HG03378 (cell line): Measurements from ENCODE around the gene NPEPL1.
"Not testable (repeated sequence)": the region's sequence is repeated elsewhere in the genome, so short reads cannot be mapped to it uniquely, and the experiment has no call there.

ENCODE experiments used
- ATAC-seq: cut with Tn5 transposase; IDR thresholded peaks from one replicate; pipeline ENCODE4 v1.9.1; 2021; ENCODE audit warnings: mild to moderate bottlenecking, moderate library complexity; ENCODE audit not compliant: unreplicated experiment

Gene NPEPL1

DNA sequence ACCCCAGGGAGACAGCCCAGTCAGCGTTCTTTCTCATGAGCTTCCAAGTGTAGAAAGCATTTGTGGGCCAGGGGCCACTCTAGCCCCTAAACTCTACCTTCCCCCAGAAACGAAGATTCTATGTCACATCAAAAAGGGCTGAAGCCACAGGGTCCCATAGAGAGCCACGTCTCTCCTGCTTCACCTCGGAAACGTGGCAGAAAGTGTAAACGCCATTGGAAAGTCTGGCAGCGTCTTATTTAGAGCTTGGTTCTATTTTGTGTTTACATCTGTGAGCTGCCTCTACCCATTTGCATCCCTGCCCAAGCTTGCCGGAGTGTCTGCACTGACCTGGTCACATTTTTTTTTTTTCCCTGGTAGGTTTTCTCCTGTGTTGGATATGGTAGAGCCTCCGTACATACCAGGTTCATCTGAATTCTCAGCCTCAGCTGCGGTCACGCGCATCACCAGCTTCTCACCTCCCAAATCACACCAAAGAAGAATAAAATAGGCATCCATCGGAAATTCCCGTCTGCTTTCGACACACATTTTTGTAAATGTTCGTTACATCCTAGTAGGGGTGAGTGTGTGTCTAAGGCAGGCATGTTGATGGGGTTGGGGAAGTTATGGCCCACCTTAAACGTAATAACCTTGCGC, 62.6 kb downstream of the NPEPL1 start:
- ATAC-seq, result no peak

DNA sequence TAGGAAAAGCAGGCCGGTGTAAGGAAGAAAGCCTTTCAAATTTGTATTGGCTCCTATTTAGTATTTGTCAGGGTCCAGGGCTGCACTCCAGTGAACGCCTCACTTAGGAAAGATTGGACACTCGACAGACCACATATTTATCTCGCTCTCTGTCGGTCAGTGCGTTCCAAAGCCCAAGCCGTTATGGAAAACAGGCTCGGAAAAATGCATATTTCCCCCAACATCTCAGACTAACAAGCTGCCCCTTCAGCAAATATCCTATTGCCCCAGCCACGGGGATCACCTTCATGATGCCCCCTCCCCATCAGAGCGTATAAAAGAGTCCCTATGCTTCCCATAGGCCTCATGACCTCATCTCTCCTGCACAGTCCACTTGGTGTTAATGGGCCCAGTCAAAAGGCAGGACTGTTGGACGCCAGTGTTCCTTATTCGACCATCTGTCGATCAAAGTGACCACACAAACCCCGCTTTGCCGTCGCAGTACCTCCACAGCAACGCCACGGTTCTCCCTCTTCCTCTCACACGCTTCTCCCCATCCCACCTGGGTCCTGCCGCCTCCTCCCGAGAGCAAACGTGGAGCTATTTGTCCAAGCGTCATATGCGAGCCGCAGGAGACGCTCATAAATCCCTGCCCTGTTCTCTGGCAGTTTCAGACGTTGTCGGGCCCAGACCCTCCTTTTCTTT, 63.3 kb downstream of the NPEPL1 start:
- no peak for ATAC-seq

DNA sequence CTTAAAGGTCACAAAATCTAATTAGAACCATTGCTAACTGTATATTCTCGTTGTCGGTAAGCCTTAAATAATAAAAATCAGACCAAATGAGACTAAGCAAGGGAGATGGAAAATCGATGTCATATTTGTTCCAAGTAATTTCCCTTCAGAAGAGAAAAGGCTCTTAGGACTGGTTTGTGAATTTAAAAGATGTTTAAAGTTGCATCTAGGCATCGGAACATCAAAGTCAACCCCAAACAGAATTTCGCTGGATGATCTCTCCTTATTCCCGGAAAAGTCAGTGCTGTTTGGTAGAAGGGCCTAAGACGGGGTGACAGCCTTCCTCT, 63.8 kb downstream of the NPEPL1 start:
- ATAC-seq, result no peak

DNA sequence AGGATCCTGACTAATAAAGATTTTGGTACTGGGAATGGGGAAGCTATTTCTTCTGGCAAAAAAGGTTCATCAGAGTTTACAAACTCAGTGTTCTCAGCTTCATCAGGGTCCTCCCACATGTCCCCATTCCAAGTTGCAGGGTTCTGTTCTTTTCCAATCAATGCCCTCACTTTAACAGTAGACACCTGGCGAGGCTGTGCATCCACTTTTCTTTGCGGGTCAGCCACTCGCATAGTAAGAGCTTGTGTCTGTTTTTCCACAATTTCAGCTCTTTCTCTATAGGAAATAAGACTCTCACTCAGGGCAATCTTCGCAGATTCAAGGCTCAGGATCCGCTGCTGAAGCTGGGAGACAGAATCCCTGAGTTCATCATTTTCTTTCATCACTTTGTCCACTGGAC, 65.0 kb downstream of the NPEPL1 start:
- not testable (repeated sequence) for ATAC-seq

GRCh38 chr20:58759947-58760346, 67.3 kb downstream of the NPEPL1 start:
- ATAC-seq, result no peak

GRCh38 chr20:58760856-58761255, 68.3 kb downstream of the NPEPL1 start:
- ATAC-seq, result no peak

DNA sequence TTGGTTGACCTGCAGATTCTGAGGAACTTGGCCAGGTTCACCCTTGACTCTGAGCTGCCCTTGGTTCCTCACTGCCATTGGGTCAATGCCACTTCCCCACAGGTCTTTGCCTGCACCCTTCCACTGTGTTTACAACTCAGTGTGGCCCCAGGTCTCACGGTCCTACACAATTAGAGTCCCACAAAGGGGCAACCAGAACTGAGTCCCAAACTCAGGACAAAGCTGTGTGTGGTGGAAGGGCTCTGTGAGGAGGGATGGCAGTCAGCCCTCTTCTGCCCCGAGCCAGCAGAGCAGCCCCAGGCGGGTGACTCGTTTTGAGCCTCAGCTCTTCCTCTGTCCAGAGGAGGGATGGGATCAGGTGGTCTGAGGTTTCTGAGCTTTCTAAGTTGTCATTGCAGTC, 69.5 kb downstream of the NPEPL1 start:
- no peak for ATAC-seq

- no peak for ATAC-seq
Measured at GRCh38 chr20:58763076-58763475, 70.5 kb downstream of the NPEPL1 start.
